ENCODE data around the gene PPBP. TPM values are rescaled to one million over a fixed set of nuclear protein-coding genes. Genes with fewer than 3 reads are reported as not detected.

Gene PPBP, protein sequence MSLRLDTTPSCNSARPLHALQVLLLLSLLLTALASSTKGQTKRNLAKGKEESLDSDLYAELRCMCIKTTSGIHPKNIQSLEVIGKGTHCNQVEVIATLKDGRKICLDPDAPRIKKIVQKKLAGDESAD
- 0.09 TPM in 1 of 2 replicates, not detected in the other for total RNA-seq

DNA sequence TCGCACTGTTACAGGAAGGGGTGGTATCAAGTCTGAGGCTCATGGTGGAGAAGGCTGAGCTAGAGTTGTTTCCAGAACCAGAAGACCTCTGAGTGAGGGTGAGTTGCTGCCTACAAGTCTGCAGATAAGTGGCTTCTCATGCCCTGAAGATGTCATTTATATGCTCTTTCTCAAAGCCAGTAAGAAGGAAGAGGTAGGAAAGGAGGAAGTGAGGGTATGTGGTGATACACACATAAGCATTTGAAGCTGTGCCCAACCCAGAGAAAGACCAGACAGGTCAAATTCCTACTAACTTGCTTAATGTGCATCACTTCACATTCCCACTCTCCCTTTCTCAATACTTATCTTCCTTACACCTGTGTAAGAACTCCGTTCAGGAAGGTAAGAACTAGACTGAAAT is at the start of gene PPBP:
PPBP (minus strand) TSS at position 130 of the 400 bp plus-strand sequence; CDS start at position 43, 87 bp downstream.

DNA sequence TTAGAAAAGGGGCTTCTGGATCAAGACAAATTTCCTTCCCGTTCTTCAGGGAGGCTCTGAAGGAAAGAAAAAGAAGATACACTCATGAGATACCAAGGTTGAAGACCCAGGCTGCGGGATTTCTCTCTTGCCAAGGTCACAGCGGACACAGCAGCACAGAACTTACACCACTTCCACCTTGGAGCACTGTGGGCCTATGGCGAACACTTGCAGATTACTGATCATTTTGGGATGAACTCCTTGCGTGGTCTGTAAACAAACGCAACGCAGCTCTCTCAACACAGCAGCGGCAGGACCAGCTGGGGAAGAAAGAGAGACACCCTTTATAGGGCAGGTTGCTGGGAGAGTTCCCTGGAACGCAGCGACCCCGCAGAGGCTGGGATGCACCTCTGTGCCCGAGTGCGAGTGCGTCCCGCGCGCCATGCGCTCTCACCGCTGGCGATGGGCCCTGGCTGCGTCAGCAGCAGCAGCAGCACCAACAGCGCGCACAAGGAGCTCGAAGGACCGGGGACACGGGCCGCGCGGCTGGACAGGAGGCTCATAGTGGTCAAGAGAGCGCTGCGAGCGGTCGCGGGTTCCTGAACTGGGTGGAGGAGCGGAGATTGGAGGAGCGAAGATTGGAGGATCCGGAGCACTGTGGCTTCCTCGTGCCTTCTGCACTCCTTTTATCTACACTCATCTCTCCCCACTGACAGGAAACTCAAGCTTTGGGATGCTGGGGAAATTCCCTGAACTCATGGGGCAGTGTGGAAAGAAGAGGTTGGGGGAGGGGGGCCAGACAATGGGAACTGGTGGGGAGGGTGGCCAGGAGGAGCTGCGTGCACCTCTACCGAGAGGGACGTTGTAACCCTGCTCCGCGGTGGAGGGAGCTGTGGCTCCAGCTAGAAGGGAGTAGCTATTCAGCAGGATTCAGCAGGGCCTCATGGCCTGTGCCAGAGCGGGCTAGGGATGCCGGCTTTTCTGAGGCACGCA is 10.3 kb upstream of the PPBP start, which contains the start of gene CXCL5:
CXCL5 (minus strand) TSS at position 638 of the 972 bp plus-strand sequence; CDS start at position 542, 96 bp downstream.

Other genes with a start within 250 kb of the PPBP start
- 29.5 and 107 TPM in 2 replicates for gene CXCL8, start 247.6 kb downstream of the PPBP start, total RNA-seq
- 32.7 and 66.7 TPM in 2 replicates for gene CXCL6, start 151.5 kb downstream of the PPBP start, total RNA-seq
- gene PF4V1, start 134.9 kb downstream of the PPBP start, total RNA-seq = 51.0 and 75.8 TPM in 2 replicates
- gene CXCL1, start 118.8 kb downstream of the PPBP start, total RNA-seq = 70.6 and 232 TPM in 2 replicates
- 0.85 and 1.4 TPM in 2 replicates for gene PF4, start 6.2 kb downstream of the PPBP start, total RNA-seq
- gene CXCL5, start 10.5 kb upstream of the PPBP start, total RNA-seq = 14.0 and 21.0 TPM in 2 replicates
- 4.0 and 18.5 TPM in 2 replicates for gene CXCL3, start 50.5 kb upstream of the PPBP start, total RNA-seq
- 6.2 and 18.2 TPM in 2 replicates for gene CXCL2, start 111.0 kb upstream of the PPBP start, total RNA-seq
- gene MTHFD2L, start 169.9 kb upstream of the PPBP start, total RNA-seq = 9.2 and 15.0 TPM in 2 replicates